ENCODE data around the gene GPANK1.

- TF ChIP-seq CTCF (IDR thresholded peaks at IDR 0.05), result no peak
- TF ChIP-seq POLR2A (IDR thresholded peaks at IDR 0.05), result no peak
These were observed 34.4 kb downstream of the GPANK1 start for GRCh38 chr6:31630177-31630934.

Measured in adrenal gland (tissue), 5 donors.